Measurements from ENCODE around the gene PIK3CA. TPM values are rescaled to one million over a fixed set of nuclear protein-coding genes. Genes with fewer than 3 reads are reported as not detected.

PIK3CA gene
- total RNA-seq, 2 experiments from 2014 or later = 16.7 to 19.1 TPM

DNA sequence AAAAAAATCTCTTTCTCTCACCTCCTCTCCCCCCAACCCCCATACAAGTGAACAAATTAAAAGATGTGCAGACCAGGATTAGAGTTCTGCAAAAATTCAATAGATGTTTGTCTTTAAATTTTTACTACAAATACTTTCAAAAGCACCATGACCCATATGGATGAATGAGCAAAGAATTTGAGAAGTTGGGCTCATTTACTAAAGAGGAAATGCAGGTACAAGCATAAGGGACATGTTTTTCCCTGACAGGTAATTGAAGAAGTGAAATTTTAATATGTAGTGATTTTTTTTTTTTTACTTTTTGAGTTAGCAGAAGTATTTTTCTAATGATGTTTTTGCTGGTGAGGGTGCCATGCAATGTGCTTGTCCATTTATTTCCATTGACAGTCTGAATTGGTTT lies 15.3 kb downstream of the PIK3CA start:
- CTCF ChIA-PET = no interaction called here
- intact Hi-C loops (cut with micrococcal nuclease) = no loop called here

DNA sequence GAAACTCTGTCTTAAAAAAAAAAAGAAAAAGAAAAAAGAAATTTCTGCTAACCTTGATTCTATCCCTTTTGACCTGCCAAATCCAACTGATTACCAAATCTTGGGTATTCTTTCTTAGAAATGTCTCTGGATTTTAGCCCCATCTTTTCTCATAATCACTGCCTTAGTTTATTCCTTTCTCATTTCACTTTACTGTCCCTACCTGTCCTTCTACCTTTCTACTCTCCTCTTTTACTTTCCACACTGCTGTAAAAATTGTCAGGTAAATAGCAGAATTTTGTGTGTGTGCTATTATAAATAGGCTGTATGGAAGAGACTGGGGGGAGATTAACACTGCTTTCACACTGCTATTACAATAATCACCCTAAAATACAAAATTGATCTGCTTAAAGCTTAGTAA lies 16.7 kb downstream of the PIK3CA start:
- Mint-ChIP-seq H3K4me1 (ENCODE audit: low read depth) (peaks cover 36% of the 10 kb centered on the region), H3K36me3 (peaks cover 4% of the 10 kb centered on the region), H3K27ac (no peak overlapping the region), H3K4me3 (no peak overlapping the region), H3K9me3 (no peaks in the 10 kb centered on the region), H3K27me3 (no peaks in the 10 kb centered on the region)
- ChIA-PET CTCF (no interaction called here), POLR2A (no interaction called here)
- intact Hi-C loops (cut with micrococcal nuclease) = no loop called here
- DNase-seq = no peak

More for the DNA sequence above, 15.3 kb downstream of the PIK3CA start:
- Mint-ChIP-seq H3K27ac (no peak overlapping the region), H3K4me3 (no peak overlapping the region), H3K9me3 (no peaks in the 10 kb centered on the region), H3K4me1 (ENCODE audit: low read depth) (peaks cover 39% of the 10 kb centered on the region), H3K36me3 (no peaks in the 10 kb centered on the region), H3K27me3 (no peaks in the 10 kb centered on the region)
- POLR2A ChIA-PET = no interaction called here
- no peak for DNase-seq

GRCh38 chr3:179166561-179167201 lies 18.5 kb downstream of the PIK3CA start:
- CTCF ChIA-PET = no interaction called here
- no peak for DNase-seq
- H3K27me3 Mint-ChIP-seq = no peaks in the 10 kb centered on the region
- no peak overlapping the region for H3K4me3 Mint-ChIP-seq
- H3K9me3 Mint-ChIP-seq = no peaks in the 10 kb centered on the region
- H3K36me3 Mint-ChIP-seq = peaks cover 4% of the 10 kb centered on the region
- POLR2A ChIA-PET = interaction anchor here (0.7 to 1.2 kb wide), 2 partner anchors 17 to 155 kb away, joined by 3 read pairs; no protein-coding TSS in a partner anchor
- no peak overlapping the region for H3K27ac Mint-ChIP-seq
- intact Hi-C loops (cut with micrococcal nuclease) = no loop called here
- H3K4me1 Mint-ChIP-seq (ENCODE audit: low read depth) = peaks cover 23% of the 10 kb centered on the region

DNA sequence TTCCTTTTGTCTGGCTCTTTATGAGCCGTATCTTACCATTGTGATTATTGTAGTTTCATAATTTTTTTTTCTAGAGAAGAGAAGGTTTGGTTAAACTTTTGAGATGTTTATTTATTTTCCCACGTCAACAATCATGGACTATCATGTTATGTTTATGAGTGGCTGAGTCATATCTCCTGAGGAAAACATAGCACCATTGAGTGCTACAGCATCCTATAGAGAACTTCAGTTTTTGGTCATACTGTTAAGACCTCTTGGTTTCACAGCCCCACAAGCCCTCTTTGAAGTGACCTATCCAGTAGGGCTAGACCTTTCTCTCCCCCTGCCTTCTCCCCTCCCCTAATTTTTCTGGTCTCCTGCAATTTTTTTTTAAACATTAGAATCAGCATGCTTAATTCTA lies 20.8 kb downstream of the PIK3CA start:
- Mint-ChIP-seq H3K27ac (no peak overlapping the region), H3K4me1 (ENCODE audit: low read depth) (peaks cover 18% of the 10 kb centered on the region), H3K9me3 (no peaks in the 10 kb centered on the region), H3K36me3 (peaks cover 4% of the 10 kb centered on the region), H3K27me3 (no peaks in the 10 kb centered on the region), H3K4me3 (no peak overlapping the region)
- DNase-seq = no peak
- CTCF ChIA-PET = no interaction called here
- POLR2A ChIA-PET = no interaction called here
- intact Hi-C loops (cut with micrococcal nuclease) = no loop called here

DNA sequence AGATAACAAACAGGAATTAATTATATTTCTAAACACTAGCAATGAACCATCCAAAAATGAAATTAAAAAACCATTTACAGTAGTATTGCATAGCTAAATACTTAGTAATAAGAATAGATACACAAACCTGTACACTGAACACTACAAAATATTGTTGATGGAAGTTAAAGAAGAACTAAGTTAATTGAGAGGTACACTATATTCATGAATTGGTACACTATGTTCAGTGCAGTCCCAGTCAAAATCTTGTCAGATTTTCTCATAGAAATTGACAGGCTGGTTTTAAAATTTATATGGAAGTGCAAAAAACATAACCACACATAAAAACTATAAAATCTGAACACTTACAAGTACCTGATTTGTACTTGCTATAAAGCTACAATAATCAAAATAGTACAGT lies 24.4 kb downstream of the PIK3CA start:
- intact Hi-C loops (cut with micrococcal nuclease) = no loop called here
- Mint-ChIP-seq H3K4me3 (no peak overlapping the region), H3K36me3 (peaks cover 4% of the 10 kb centered on the region), H3K9me3 (no peaks in the 10 kb centered on the region), H3K27ac (no peak overlapping the region), H3K4me1 (ENCODE audit: low read depth) (peaks cover 32% of the 10 kb centered on the region), H3K27me3 (no peaks in the 10 kb centered on the region)
- no peak for DNase-seq
- POLR2A ChIA-PET = no interaction called here
- CTCF ChIA-PET = no interaction called here

- no peak overlapping the region for H3K27ac Mint-ChIP-seq
- no peaks in the 10 kb centered on the region for H3K27me3 Mint-ChIP-seq
- H3K4me3 Mint-ChIP-seq = no peak overlapping the region
- intact Hi-C loops (cut with micrococcal nuclease) = no loop called here
- POLR2A ChIA-PET = no interaction called here
- no peak for DNase-seq
- peaks cover 32% of the 10 kb centered on the region for H3K4me1 Mint-ChIP-seq (ENCODE audit: low read depth)
- CTCF ChIA-PET = no interaction called here
- peaks cover under 1% of the 10 kb centered on the region for H3K36me3 Mint-ChIP-seq
- H3K9me3 Mint-ChIP-seq = no peaks in the 10 kb centered on the region
These were observed 26.2 kb downstream of the PIK3CA start for GRCh38 chr3:179174316-179174715.

GRCh38 chr3:179174898-179175297 lies 26.7 kb downstream of the PIK3CA start:
- CTCF ChIA-PET = no interaction called here
- H3K4me3 Mint-ChIP-seq = no peak overlapping the region
- no peak overlapping the region for H3K27ac Mint-ChIP-seq
- H3K9me3 Mint-ChIP-seq = no peaks in the 10 kb centered on the region
- no peak for DNase-seq
- POLR2A ChIA-PET = no interaction called here
- intact Hi-C loops (cut with micrococcal nuclease) = no loop called here
- H3K27me3 Mint-ChIP-seq = no peaks in the 10 kb centered on the region
- H3K36me3 Mint-ChIP-seq = no peaks in the 10 kb centered on the region
- peaks cover 32% of the 10 kb centered on the region for H3K4me1 Mint-ChIP-seq (ENCODE audit: low read depth)

GRCh38 chr3:179175358-179175757 lies 27.2 kb downstream of the PIK3CA start:
- H3K36me3 Mint-ChIP-seq = no peaks in the 10 kb centered on the region
- no peak overlapping the region for H3K27ac Mint-ChIP-seq
- no peaks in the 10 kb centered on the region for H3K9me3 Mint-ChIP-seq
- intact Hi-C loops (cut with micrococcal nuclease) = no loop called here
- ChIA-PET POLR2A (no interaction called here), CTCF (no interaction called here)
- no peaks in the 10 kb centered on the region for H3K27me3 Mint-ChIP-seq
- no peak overlapping the region for H3K4me3 Mint-ChIP-seq
- peaks cover 32% of the 10 kb centered on the region for H3K4me1 Mint-ChIP-seq (ENCODE audit: low read depth)
- no peak for DNase-seq

DNA sequence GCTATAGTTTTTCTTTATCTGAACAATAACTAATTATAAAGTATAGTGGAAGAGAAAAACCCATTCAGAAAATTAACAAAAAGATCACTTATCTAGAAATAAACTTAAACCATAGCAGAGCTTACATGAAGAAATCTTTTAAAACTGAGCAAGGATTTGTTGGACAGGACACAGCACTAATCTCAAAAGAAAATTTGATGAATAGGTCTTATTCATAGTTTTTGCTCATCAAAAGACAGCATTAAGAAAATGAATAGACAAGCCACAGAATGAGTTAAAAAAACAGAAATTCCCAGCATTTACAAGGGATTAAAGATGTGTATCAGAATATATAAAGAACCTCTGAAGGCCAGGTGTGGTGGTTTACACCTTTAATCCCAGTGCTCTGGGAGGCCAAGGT lies 29.5 kb downstream of the PIK3CA start:
- DNase-seq = no peak
- no peaks in the 10 kb centered on the region for H3K9me3 Mint-ChIP-seq
- no peaks in the 10 kb centered on the region for H3K27me3 Mint-ChIP-seq
- ChIA-PET CTCF (interaction anchor here (0.7 kb wide), 1 partner anchor 81 kb away, joined by 3 read pairs; no protein-coding TSS in a partner anchor), POLR2A (no interaction called here)
- H3K4me1 Mint-ChIP-seq (ENCODE audit: low read depth) = peaks cover 39% of the 10 kb centered on the region
- H3K4me3 Mint-ChIP-seq = no peak overlapping the region
- intact Hi-C loops (cut with micrococcal nuclease) = no loop called here
- no peaks in the 10 kb centered on the region for H3K36me3 Mint-ChIP-seq
- H3K27ac Mint-ChIP-seq = no peak overlapping the region

- POLR2A ChIA-PET = no interaction called here
- no peak overlapping the region for H3K4me3 Mint-ChIP-seq
- no peak overlapping the region for H3K27ac Mint-ChIP-seq
- CTCF ChIA-PET = no interaction called here
- no peaks in the 10 kb centered on the region for H3K9me3 Mint-ChIP-seq
- H3K4me1 Mint-ChIP-seq (ENCODE audit: low read depth) = peaks cover 48% of the 10 kb centered on the region
- no peaks in the 10 kb centered on the region for H3K36me3 Mint-ChIP-seq
- intact Hi-C loops (cut with micrococcal nuclease) = no loop called here
- no peaks in the 10 kb centered on the region for H3K27me3 Mint-ChIP-seq
- no peak for DNase-seq
These were observed 31.1 kb downstream of the PIK3CA start for GRCh38 chr3:179179256-179179655.

- ChIA-PET CTCF (interaction anchor here (0.6 to 0.9 kb wide), 2 partner anchors 19 to 31 kb away, joined by 3 to 4 read pairs; no protein-coding TSS in a partner anchor), POLR2A (interaction anchor here (2.4 kb wide), 1 partner anchor 32 kb away, joined by 34 read pairs; the partner anchor contains the start of gene PIK3CA)
- no peak for DNase-seq
- no peak overlapping the region for H3K4me3 Mint-ChIP-seq
- H3K9me3 Mint-ChIP-seq = no peaks in the 10 kb centered on the region
- peaks cover 48% of the 10 kb centered on the region for H3K4me1 Mint-ChIP-seq (ENCODE audit: low read depth)
- intact Hi-C loops (cut with micrococcal nuclease) = loop anchor here (1.0 to 2.0 kb wide), 2 partner anchors 21 to 141 kb away; no protein-coding TSS in a partner anchor
- no peaks in the 10 kb centered on the region for H3K36me3 Mint-ChIP-seq
- no peaks in the 10 kb centered on the region for H3K27me3 Mint-ChIP-seq
- no peak overlapping the region for H3K27ac Mint-ChIP-seq
These were observed 32.0 kb downstream of the PIK3CA start for GRCh38 chr3:179179979-179180759.

DNA sequence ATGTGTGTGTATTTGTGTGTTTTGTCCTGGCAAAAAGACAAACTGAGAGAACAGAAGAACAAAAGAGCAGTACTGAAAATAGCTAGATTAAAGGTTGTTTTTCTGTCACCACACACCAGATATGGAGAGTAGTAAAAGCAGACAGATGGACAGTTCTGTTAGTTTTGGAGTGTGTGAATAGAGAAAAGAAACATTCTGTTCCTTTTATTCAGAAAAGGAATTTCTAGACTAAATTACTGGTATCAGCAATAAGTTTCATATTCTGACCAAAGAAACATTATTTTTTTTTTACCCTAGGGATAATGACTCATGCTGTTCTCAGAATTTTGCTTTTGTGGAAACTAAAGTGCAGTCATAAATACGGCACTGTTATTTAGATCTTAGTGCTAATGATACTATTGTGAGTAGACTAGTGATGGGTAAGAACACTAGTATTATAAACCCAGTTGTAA lies 32.9 kb downstream of the PIK3CA start:
- Mint-ChIP-seq H3K4me3 (no peak overlapping the region), H3K27me3 (no peaks in the 10 kb centered on the region), H3K36me3 (no peaks in the 10 kb centered on the region), H3K4me1 (ENCODE audit: low read depth) (peaks cover 40% of the 10 kb centered on the region), H3K27ac (no peak overlapping the region), H3K9me3 (no peaks in the 10 kb centered on the region)
- ChIA-PET POLR2A (interaction anchor here (2.4 kb wide), 1 partner anchor 33 kb away, joined by 34 read pairs; the partner anchor contains the start of gene PIK3CA), CTCF (interaction anchor here (0.9 to 1.2 kb wide), 2 partner anchors 32 to 135 kb away, joined by 3 to 4 read pairs; no protein-coding TSS in a partner anchor)
- DNase-seq = no peak
- intact Hi-C loops (cut with micrococcal nuclease) = loop anchor here (1.0 to 2.0 kb wide), 3 partner anchors 15 to 34 kb away; no protein-coding TSS in a partner anchor

Measured in activated CD4-positive, alpha-beta memory T cell treated with anti-CD3 and anti-CD28 coated beads for 36 hours (primary cell).